HepG2 (cell line): ENCODE results near the gene PPRC1. TPM values are rescaled to one million over a fixed set of nuclear protein-coding genes. Genes with fewer than 3 reads are reported as not detected.

Source experiments
- AHR ChIP-seq: IDR thresholded peaks from 2 replicates; pipeline ENCODE4 v1.6.1; 2018; ENCODE audit warnings: missing genetic modification reagents, missing compliant biosample characterization
- ATF1 ChIP-seq: IDR thresholded peaks from 2 replicates; pipeline ENCODE4 v1.6.1; 2016; ENCODE audit warnings: mild to moderate bottlenecking, control low read depth
- ATF7 ChIP-seq, 2 experiments: fragments of 450-650 bp in 1 of 2; sonication (generic) in 1 of 2; formaldehyde crosslinking in 1 of 2; IDR thresholded peaks; 2 replicates each; pipeline versions ENCODE4 v1.4.0 to v1.6.1; 2016 to 2020; ENCODE audit warnings: antibody characterized with exemption in 1 of 2, mild to moderate bottlenecking in 1 of 2, missing genetic modification reagents in 1 of 2
- MAX ChIP-seq: IDR thresholded peaks from 2 replicates; pipeline ENCODE4 v1.6.1; 2012; ENCODE audit warnings: inconsistent platforms
- MAZ ChIP-seq, 2 experiments: sonication (generic) in 1 of 2; formaldehyde crosslinking in 1 of 2; IDR thresholded peaks; 2 replicates each; pipeline versions ENCODE4 v1.5.0 to v1.6.1; 2012 to 2020; ENCODE audit warnings: low read depth in 2 of 2, mild to moderate bottlenecking in 2 of 2, borderline replicate concordance in 1 of 2, improper control_type of control experiment in 1 of 2, low read length in 1 of 2, missing genetic modification reagents in 1 of 2, moderate library complexity in 1 of 2
- PLRG1 ChIP-seq: fragments of 450-650 bp; conservative IDR thresholded peaks from 2 replicates; pipeline ENCODE4 v1.6.1; 2016
- SKIL ChIP-seq: sonication (generic); formaldehyde crosslinking; IDR thresholded peaks from 2 replicates; pipeline ENCODE4 v1.8.0; 2022; ENCODE audit warnings: missing genetic modification reagents, mild to moderate bottlenecking, moderate library complexity, borderline replicate concordance
- SRF ChIP-seq: IDR thresholded peaks from 2 replicates; pipeline ENCODE4 v1.6.1; 2011; ENCODE audit warnings: mild to moderate bottlenecking, low read depth, low read length, moderate library complexity
- SRSF1 ChIP-seq: fragments of 200-400 bp; formaldehyde crosslinking; optimal IDR thresholded peaks from 2 replicates; pipeline ENCODE3; 2017; ENCODE audit warnings: mild to moderate bottlenecking, low read depth, low read length, moderate library complexity
- THAP8 ChIP-seq: sonication (generic); formaldehyde crosslinking; IDR thresholded peaks from 2 replicates; pipeline ENCODE4 v1.5.1; 2020; ENCODE audit warnings: missing genetic modification reagents, mild to moderate bottlenecking, borderline replicate concordance
- ZBTB3 ChIP-seq: sonication (generic); formaldehyde crosslinking; IDR thresholded peaks from 2 replicates; pipeline ENCODE4 v1.4.0; 2020; ENCODE audit warnings: low read depth, mild to moderate bottlenecking, moderate library complexity, missing genetic modification reagents, borderline replicate concordance
- ZFAT ChIP-seq: sonication (generic); formaldehyde crosslinking; conservative IDR thresholded peaks from 2 replicates; pipeline ENCODE4 v1.8.1; 2023; ENCODE audit warnings: missing genetic modification reagents, inconsistent platforms
- ZIK1 ChIP-seq: sonication (generic); formaldehyde crosslinking; IDR thresholded peaks from 2 replicates; pipeline ENCODE4 v1.5.0; 2020; ENCODE audit warnings: mild to moderate bottlenecking, low read depth, missing genetic modification reagents, borderline replicate concordance
- ZNF24 ChIP-seq: fragments of 450-650 bp; IDR thresholded peaks from 2 replicates; pipeline ENCODE4 v1.6.1; 2017; ENCODE audit warnings: antibody characterized with exemption, mild to moderate bottlenecking
- ZNF280D ChIP-seq: sonication (generic); formaldehyde crosslinking; IDR thresholded peaks from 2 replicates; pipeline ENCODE4 v1.5.1; 2020; ENCODE audit warnings: mild to moderate bottlenecking, missing genetic modification reagents
- ZNF557 ChIP-seq: sonication (generic); formaldehyde crosslinking; IDR thresholded peaks from 2 replicates; pipeline ENCODE4 v1.4.0; 2020; ENCODE audit warnings: missing genetic modification reagents
- ZNF558 ChIP-seq: sonication (generic); formaldehyde crosslinking; IDR thresholded peaks from 2 replicates; pipeline ENCODE4 v1.9.0; 2022; ENCODE audit warnings: mild to moderate bottlenecking, missing genetic modification reagents, borderline replicate concordance
- ZNF614 ChIP-seq: IDR thresholded peaks from 2 replicates; pipeline ENCODE4 v1.6.1; 2018; ENCODE audit warnings: missing biosample characterization, missing genetic modification reagents, inconsistent platforms, borderline replicate concordance
- ZNF772 ChIP-seq: sonication (generic); formaldehyde crosslinking; IDR thresholded peaks from 2 replicates; pipeline ENCODE4 v1.5.0; 2020; ENCODE audit warnings: mild to moderate bottlenecking, missing genetic modification reagents
- ZUFSP ChIP-seq: sonication (generic); formaldehyde crosslinking; IDR thresholded peaks from 2 replicates; pipeline ENCODE4 v1.9.0; 2021; ENCODE audit warnings: missing genetic modification reagents, mild to moderate bottlenecking, borderline replicate concordance
- polyA plus RNA-seq, 8 experiments: library from polyadenylated mRNA; depleted of rRNA in 3 of 8; stranded (reverse) in 7 of 8; unstranded in 1 of 8; fragments of >200 nt; fragmentation: Illumina TruSeq in 4 of 8; extraction: Trizol in 4 of 8; gene quantifications; 2 replicates each; pipeline versions ENCODE4 v1.2.1 to v1.2.3, GENCODE V29; 2011 to 2016; ENCODE audit warnings: low read depth in 4 of 8, missing spikeins in 1 of 8, mixed read lengths in 1 of 8; ENCODE audit not compliant: insufficient read depth in 1 of 8
- total RNA-seq, 5 experiments: library from RNA; depleted of rRNA; stranded (reverse); fragments of >200 nt; fragmentation: Illumina TruSeq; extraction: Trizol; gene quantifications; 2 replicates each; pipeline ENCODE4 v1.2.3, GENCODE V29; 2016; ENCODE audit warnings: low read depth in 1 of 5

The PPRC1 gene
- total and polyA plus RNA-seq, 2 of the 13 experiments (the other 11 are each of a cell fraction or from before 2014, with no cell fraction given), result 18.7 to 24.2 TPM

- TF ChIP-seq ZNF558 (CRISPR knock-in tag), result no peak
- TF ChIP-seq ATF1 (CRISPR knock-in tag), result peak; percentile 99
- TF ChIP-seq ZUFSP, result no peak
- peak; percentile 59; the same call in 1 of the 2 replicates for TF ChIP-seq AHR (CRISPR knock-in tag)
- peak; percentile 77; the same call in 1 of the 2 replicates for TF ChIP-seq ZNF614 (CRISPR knock-in tag)
- peak; percentile 97 for TF ChIP-seq MAX
- 0 out of 2 replicates have a peak, but pooled peaks have one; percentile 35 for TF ChIP-seq ZNF557 (CRISPR knock-in tag)
- TF ChIP-seq ZBTB3 (CRISPR knock-in tag), result no peak
- no peak for TF ChIP-seq THAP8 (CRISPR knock-in tag)
- TF ChIP-seq ZNF772 (CRISPR knock-in tag), result peak; percentile 77
- TF ChIP-seq ATF7 (IDR thresholded peaks at IDR 0.05), result peak; percentile 93
- TF ChIP-seq ATF7 (CRISPR knock-in tag; IDR thresholded peaks at IDR 0.05), result peak; percentile 80; the same call in 1 of the 2 replicates
- no peak for TF ChIP-seq PLRG1
- TF ChIP-seq SKIL (CRISPR knock-in tag), result no peak; the same call in 1 of the 2 replicates
- peak; percentile 45; the same call in 1 of the 2 replicates for TF ChIP-seq SRF
- no peak; the same call in 1 of the 2 replicates for TF ChIP-seq ZFAT (CRISPR knock-in tag)
- TF ChIP-seq ZIK1 (CRISPR knock-in tag), result no peak; the same call in 1 of the 2 replicates
- TF ChIP-seq ZNF280D (CRISPR knock-in tag), result 0 out of 2 replicates have a peak, but pooled peaks have one; percentile 17
- TF ChIP-seq ZNF24, result no peak
- 0 out of 2 replicates have a peak, but pooled peaks have one; percentile 54 for TF ChIP-seq MAZ (IDR thresholded peaks at IDR 0.05; ENCODE audit: borderline replicate concordance, low read depth, low read length)
- peak; percentile 49; the same call in 1 of the 2 replicates for TF ChIP-seq MAZ (CRISPR knock-in tag; IDR thresholded peaks at IDR 0.05; ENCODE audit: low read depth)
- TF ChIP-seq SRSF1, result peak; percentile 83
These were observed 19.1 kb downstream of the PPRC1 start, which contains the start of gene NOLC1 (continued) for GRCh38 chr10:102151774-102152544.
